Measurements from ENCODE around the gene PPAT.
"Not testable (repeated sequence)": the region's sequence is repeated elsewhere in the genome, so short reads cannot be mapped to it uniquely, and the experiment has no call there.

PPAT gene

GRCh38 chr4:56386091-56386490, 49.3 kb downstream of the PPAT start:
- no peak for DNase-seq (ENCODE audit: low read depth)

DNA sequence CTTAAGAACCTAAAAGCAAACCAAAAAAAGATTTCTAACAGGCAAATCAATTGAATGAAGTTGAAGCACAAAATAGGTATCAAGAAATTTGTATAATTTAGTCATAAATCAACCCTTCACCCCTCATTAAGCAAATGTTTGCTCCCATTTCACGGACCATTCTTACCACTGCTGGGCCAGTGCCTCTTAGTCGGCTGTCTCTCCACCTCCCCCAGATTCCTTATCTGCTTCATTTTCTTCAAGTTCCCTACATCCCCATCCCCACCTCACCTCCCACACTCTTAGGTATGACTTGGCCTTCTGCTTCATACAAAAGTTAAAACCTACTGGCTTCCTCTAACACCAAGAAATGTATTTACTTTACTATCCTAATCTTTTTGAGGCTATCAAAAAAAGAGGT, 60.0 kb downstream of the PPAT start:
- DNase-seq (ENCODE audit: low read depth): no peak

DNA sequence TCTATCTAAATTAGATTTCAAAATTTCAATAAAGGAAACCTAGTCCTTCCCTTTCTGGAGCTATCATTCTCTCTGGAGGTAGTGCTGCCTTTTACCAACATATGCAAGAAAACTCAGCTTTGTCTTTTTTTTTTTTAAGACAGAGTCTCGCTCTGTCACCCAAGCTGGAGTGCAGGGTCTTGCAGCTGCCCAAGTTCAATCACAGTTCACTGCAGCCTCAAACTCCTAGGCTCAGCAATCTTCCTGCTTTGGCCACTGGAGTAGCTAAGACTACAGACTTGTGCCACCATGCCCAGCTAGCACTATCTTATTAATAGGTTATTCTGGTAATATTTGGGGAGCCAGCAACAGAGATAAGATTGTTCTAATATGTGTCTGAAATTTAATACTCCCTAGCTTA, 60.5 kb downstream of the PPAT start:
- no peak for DNase-seq (ENCODE audit: low read depth)

DNA sequence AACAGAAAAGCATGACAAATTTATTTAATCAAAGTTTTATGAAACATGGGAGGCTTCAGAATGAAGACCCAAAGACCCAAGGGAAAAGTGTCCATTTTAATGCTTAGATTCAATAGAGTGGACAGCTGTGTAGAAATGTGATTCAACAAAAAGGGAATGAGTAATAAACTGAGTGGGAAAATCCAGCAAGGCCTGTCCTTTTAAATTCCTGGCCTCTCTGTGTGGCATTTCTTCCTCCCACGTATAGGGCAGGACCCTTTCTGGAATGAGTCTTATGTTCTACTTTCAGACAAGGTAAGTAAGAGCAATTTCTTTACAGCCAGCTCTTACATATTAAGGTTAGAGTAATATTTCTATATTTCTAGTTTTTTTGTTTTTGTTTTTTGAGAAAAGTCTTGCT, 62.6 kb downstream of the PPAT start:
- DNase-seq (ENCODE audit: low read depth): no peak

GRCh38 chr4:56371426-56372220, 63.8 kb downstream of the PPAT start:
- no peak for DNase-seq (ENCODE audit: low read depth)

- no peak for DNase-seq (ENCODE audit: low read depth)
These were observed 65.0 kb downstream of the PPAT start for GRCh38 chr4:56370377-56370776.

DNA sequence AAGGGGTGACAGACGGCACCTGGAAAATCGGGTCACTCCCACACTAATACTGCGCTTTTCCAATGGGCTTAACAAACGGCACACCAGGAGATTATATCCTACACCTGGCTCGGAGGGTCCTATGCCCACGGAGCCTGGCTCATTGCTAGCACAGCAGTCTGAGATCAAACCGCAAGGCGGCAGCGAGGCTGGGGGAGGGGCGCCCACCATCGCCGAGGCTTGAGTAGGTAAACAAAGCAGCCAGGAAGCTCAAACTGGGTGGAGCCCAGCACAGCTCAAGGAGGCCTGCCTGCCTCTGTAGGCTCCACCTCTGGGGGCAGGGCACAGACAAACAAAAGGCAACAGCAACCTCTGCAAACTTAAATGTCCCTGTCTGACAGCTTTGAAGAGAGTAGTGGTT, 72.4 kb downstream of the PPAT start:
- DNase-seq (ENCODE audit: low read depth): not testable (repeated sequence)

DNA sequence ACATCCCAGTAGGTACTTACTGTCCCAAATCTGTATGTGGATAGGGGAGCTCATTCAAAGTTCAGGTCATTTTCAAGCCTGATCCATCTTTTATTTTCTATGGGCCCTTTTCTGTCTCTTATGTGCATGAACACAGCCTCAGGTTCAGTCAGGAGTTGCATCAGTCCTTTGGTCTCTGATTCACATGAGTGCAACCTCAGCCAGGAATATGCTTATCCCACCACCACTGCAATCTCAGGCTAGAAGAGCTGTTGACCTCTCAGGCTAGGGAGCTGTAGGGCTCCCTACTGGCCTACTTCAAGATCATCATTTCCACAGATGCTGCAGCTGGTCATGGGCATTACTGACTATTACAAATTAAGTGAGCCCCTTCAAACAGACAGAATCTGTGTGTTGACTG, 75.3 kb downstream of the PPAT start:
- no peak for DNase-seq (ENCODE audit: low read depth)

DNA sequence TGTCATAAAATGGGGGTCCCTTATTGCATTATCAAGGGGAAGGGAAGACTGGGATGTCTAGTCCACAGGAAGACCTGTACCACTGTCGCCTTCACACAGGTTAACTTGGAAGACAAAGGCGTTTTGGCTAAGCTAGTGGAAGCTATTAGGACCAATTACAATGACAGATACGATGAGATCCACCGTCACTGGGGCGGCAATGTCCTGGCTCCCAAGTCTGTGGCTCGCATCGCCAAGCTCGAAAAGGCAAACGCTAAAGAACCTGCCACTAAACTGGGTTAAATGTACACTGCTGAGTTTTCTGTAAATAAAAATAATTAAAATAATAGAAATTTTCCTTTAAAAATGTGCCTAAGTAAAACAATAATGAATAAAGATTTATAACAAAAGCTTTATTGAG, 78.8 kb downstream of the PPAT start:
- DNase-seq (ENCODE audit: low read depth): no peak

DNA sequence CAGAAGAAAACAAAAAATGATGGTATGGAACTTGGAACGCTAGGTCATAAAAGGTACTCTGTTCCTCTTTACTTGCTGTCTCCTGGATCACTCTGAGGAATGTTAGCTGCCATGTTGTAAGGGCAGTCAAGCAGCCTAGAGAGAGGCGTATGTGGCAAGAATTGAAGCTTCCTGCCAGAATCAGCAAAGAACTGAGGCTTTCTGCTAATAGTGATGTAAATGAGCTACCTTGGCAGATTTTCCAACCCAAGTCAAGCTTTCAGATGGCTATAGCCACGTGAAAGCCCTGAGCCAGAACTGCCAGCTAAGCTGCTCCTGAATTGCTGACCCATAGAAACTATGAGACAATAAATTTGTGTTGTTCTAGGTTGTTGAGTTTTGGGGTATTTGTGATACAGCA, 86.8 kb downstream of the PPAT start:
- no peak for DNase-seq (ENCODE audit: low read depth)

GRCh38 chr4:56345458-56345857, 90.0 kb downstream of the PPAT start:
- DNase-seq (ENCODE audit: low read depth): peak; percentile 3

All from fibroblast of gingiva (primary cell).